Cortex of kidney (tissue), 1 donor: ENCODE measurements around the gene PRKCSH.

Source experiments
- DNase-seq: peaks from one replicate; lab custom pipeline; 2025; lab: John Stamatoyannopoulos, UW

The PRKCSH gene

GRCh38 chr19:11478167-11479089 is 43.0 kb downstream of the PRKCSH start:
- DNase-seq = no peak

GRCh38 chr19:11479090-11479897 is 43.9 kb downstream of the PRKCSH start:
- DNase-seq = no peak

- DNase-seq = no peak
Observed at GRCh38 chr19:11479898-11480714, 44.7 kb downstream of the PRKCSH start.

- DNase-seq = no peak
Observed at GRCh38 chr19:11480715-11481533, 45.5 kb downstream of the PRKCSH start, which contains the start of gene ELAVL3. ELAVL3 (minus strand) TSS chr19:11481046; CDS start chr19:11480608, 438 bp downstream.

- no peak for DNase-seq
Observed at GRCh38 chr19:11481534-11482383, 46.3 kb downstream of the PRKCSH start.

GRCh38 chr19:11482384-11483050 is 47.1 kb downstream of the PRKCSH start:
- no peak for DNase-seq

GRCh38 chr19:11483366-11484111 is 48.1 kb downstream of the PRKCSH start:
- no peak for DNase-seq

- DNase-seq = no peak
Observed at GRCh38 chr19:11485245-11485837, 49.9 kb downstream of the PRKCSH start.

- no peak for DNase-seq
Observed at GRCh38 chr19:11486661-11487503, 51.4 kb downstream of the PRKCSH start.

GRCh38 chr19:11489378-11489777 is 53.9 kb downstream of the PRKCSH start:
- no peak for DNase-seq

- DNase-seq = no peak
Observed at GRCh38 chr19:11494634-11495285, 59.3 kb downstream of the PRKCSH start.

GRCh38 chr19:11495481-11495880 is 60.0 kb downstream of the PRKCSH start:
- no peak for DNase-seq

GRCh38 chr19:11495885-11496284 is 60.5 kb downstream of the PRKCSH start:
- DNase-seq = no peak

- no peak for DNase-seq
Observed at GRCh38 chr19:11496391-11497163, 61.1 kb downstream of the PRKCSH start.

GRCh38 chr19:11499220-11499726 is 63.8 kb downstream of the PRKCSH start:
- DNase-seq = no peak

- DNase-seq = no peak
Observed at GRCh38 chr19:11499890-11500420, 64.5 kb downstream of the PRKCSH start.
